ENCODE results near the gene SEMA4D.

DNA sequence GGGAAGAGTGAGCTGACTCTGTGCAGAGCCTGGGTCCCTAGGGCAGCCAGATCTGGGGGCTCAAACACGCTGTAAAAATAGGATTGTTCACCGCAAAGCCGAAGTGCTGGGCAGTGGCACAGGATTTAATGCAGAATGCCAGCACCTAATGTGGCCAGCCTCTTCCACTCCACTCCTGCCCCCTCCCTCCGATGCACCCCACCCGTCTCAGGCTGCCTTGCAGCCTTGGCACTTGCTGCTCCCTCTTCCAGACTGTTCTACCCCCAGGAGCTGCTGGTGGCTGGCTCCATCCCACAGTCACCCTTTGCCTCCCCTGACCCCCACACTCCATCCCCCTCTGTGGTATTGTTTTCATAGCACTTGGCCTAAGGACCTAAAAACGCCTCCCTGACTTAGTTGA lies 86.2 kb downstream of the SEMA4D start:
- TF ChIP-seq, protein P1, sequence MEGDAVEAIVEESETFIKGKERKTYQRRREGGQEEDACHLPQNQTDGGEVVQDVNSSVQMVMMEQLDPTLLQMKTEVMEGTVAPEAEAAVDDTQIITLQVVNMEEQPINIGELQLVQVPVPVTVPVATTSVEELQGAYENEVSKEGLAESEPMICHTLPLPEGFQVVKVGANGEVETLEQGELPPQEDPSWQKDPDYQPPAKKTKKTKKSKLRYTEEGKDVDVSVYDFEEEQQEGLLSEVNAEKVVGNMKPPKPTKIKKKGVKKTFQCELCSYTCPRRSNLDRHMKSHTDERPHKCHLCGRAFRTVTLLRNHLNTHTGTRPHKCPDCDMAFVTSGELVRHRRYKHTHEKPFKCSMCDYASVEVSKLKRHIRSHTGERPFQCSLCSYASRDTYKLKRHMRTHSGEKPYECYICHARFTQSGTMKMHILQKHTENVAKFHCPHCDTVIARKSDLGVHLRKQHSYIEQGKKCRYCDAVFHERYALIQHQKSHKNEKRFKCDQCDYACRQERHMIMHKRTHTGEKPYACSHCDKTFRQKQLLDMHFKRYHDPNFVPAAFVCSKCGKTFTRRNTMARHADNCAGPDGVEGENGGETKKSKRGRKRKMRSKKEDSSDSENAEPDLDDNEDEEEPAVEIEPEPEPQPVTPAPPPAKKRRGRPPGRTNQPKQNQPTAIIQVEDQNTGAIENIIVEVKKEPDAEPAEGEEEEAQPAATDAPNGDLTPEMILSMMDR (IDR thresholded peaks at IDR 0.05; ENCODE audit: low read depth, low read length) = no peak
- TF ChIP-seq EZH2phosphoT487 (IDR thresholded peaks at IDR 0.05; ENCODE audit: low read depth) = no peak
